Urothelium cell line (cell line): ENCODE results near the gene WDR33.
"Not testable (repeated sequence)": the region's sequence is repeated elsewhere in the genome, so short reads cannot be mapped to it uniquely, and the experiment has no call there.

Experiments
- DNase-seq: peaks from one replicate; pipeline ENCODE4 v3.0.0; 2011; ENCODE audit warnings: low spot score, mixed read lengths
- FAIRE-seq: peaks from 2 replicates; lab custom pipeline; 2011; peaks lifted over from hg19 to GRCh38; lab: Jason Lieb, UNC

The WDR33 gene

GRCh38 chr2:127811397-127812321 lies 688 bp upstream of the WDR33 start:
- no peak for FAIRE-seq

GRCh38 chr2:127810156-127810618 lies 784 bp downstream of the WDR33 start:
- FAIRE-seq = no peak
- no peak for DNase-seq

More at GRCh38 chr2:127811397-127812321, 688 bp upstream of the WDR33 start:
- no peak for DNase-seq

- DNase-seq = no peak
- no peak for FAIRE-seq
Observed at GRCh38 chr2:127807678-127808353, 3.2 kb downstream of the WDR33 start.

- not testable (repeated sequence) for DNase-seq, FAIRE-seq
Observed at GRCh38 chr2:127806860-127807259, 4.1 kb downstream of the WDR33 start.

GRCh38 chr2:127805491-127805890 lies 5.5 kb downstream of the WDR33 start:
- DNase-seq = no peak
- FAIRE-seq = no peak

GRCh38 chr2:127799926-127800325 lies 11.0 kb downstream of the WDR33 start:
- DNase-seq (no peak), FAIRE-seq (no peak)

- no peak for FAIRE-seq
Observed at GRCh38 chr2:127796389-127796788, 14.6 kb downstream of the WDR33 start.

GRCh38 chr2:127794901-127795300 lies 16.1 kb downstream of the WDR33 start:
- FAIRE-seq, DNase-seq: not testable (repeated sequence)

More at GRCh38 chr2:127796389-127796788, 14.6 kb downstream of the WDR33 start:
- DNase-seq = no peak

- no peak for FAIRE-seq
- no peak for DNase-seq
Observed at GRCh38 chr2:127792805-127793204, 18.2 kb downstream of the WDR33 start.

- no peak for FAIRE-seq
Observed at GRCh38 chr2:127790694-127791529, 20.1 kb downstream of the WDR33 start.

GRCh38 chr2:127786048-127786809 lies 24.7 kb downstream of the WDR33 start:
- DNase-seq = no peak
- no peak for FAIRE-seq

More at GRCh38 chr2:127790694-127791529, 20.1 kb downstream of the WDR33 start:
- DNase-seq = no peak

- no peak for FAIRE-seq
- no peak for DNase-seq
Observed at GRCh38 chr2:127784965-127785518, 25.9 kb downstream of the WDR33 start.

GRCh38 chr2:127783101-127783500 lies 27.9 kb downstream of the WDR33 start:
- DNase-seq (no peak), FAIRE-seq (no peak)

- DNase-seq = no peak
- no peak for FAIRE-seq
Observed at GRCh38 chr2:127778850-127779249, 32.1 kb downstream of the WDR33 start.

- FAIRE-seq (no peak), DNase-seq (no peak)
Observed at GRCh38 chr2:127778447-127778846, 32.5 kb downstream of the WDR33 start.

GRCh38 chr2:127776122-127776780 lies 34.7 kb downstream of the WDR33 start:
- no peak for FAIRE-seq
- no peak for DNase-seq

GRCh38 chr2:127771756-127772155 lies 39.2 kb downstream of the WDR33 start:
- DNase-seq (peak; percentile 35), FAIRE-seq (no peak)

- FAIRE-seq (no peak), DNase-seq (no peak)
Observed at GRCh38 chr2:127770973-127771735, 39.8 kb downstream of the WDR33 start.
